HG03342 (cell line): ENCODE measurements around the gene NUP93.
"Not testable (repeated sequence)": the region's sequence is repeated elsewhere in the genome, so short reads cannot be mapped to it uniquely, and the experiment has no call there.

Experiments
- ATAC-seq: cut with Tn5 transposase; IDR thresholded peaks from one replicate; pipeline ENCODE4 v1.9.1; 2021; ENCODE audit warnings: mild to moderate bottlenecking, moderate library complexity; ENCODE audit not compliant: unreplicated experiment

Gene NUP93

GRCh38 chr16:56708525-56709442, 21.1 kb upstream of the NUP93 start:
- no peak for ATAC-seq

GRCh38 chr16:56709443-56710040, 20.4 kb upstream of the NUP93 start:
- no peak for ATAC-seq

GRCh38 chr16:56710181-56710737, 19.7 kb upstream of the NUP93 start:
- ATAC-seq: no peak

- no peak for ATAC-seq
Observed at GRCh38 chr16:56711862-56712261, 18.1 kb upstream of the NUP93 start.

- ATAC-seq: no peak
Observed at GRCh38 chr16:56713794-56714193, 16.1 kb upstream of the NUP93 start.

- ATAC-seq: no peak
Observed at GRCh38 chr16:56715126-56715525, 14.8 kb upstream of the NUP93 start.

GRCh38 chr16:56716761-56717160, 13.2 kb upstream of the NUP93 start:
- no peak for ATAC-seq

GRCh38 chr16:56717532-56717931, 12.4 kb upstream of the NUP93 start:
- not testable (repeated sequence) for ATAC-seq

GRCh38 chr16:56722200-56722842, 7.6 kb upstream of the NUP93 start:
- ATAC-seq: no peak

GRCh38 chr16:56724191-56724590, 5.7 kb upstream of the NUP93 start:
- no peak for ATAC-seq

- ATAC-seq: no peak
Observed at GRCh38 chr16:56726283-56726682, 3.6 kb upstream of the NUP93 start.

- ATAC-seq: no peak
Observed at GRCh38 chr16:56726926-56727325, 3.0 kb upstream of the NUP93 start.

- ATAC-seq: no peak
Observed at GRCh38 chr16:56728027-56728426, 1.9 kb upstream of the NUP93 start.

GRCh38 chr16:56728980-56729734, 772 bp upstream of the NUP93 start:
- no peak for ATAC-seq

GRCh38 chr16:56732366-56732765, 2.4 kb downstream of the NUP93 start:
- no peak for ATAC-seq

GRCh38 chr16:56732832-56733231, 2.9 kb downstream of the NUP93 start:
- ATAC-seq: no peak

GRCh38 chr16:56734429-56734828, 4.5 kb downstream of the NUP93 start:
- no peak for ATAC-seq

GRCh38 chr16:56736476-56736875, 6.5 kb downstream of the NUP93 start:
- ATAC-seq: no peak

GRCh38 chr16:56737539-56737938, 7.6 kb downstream of the NUP93 start:
- ATAC-seq: no peak

- ATAC-seq: no peak
Observed at GRCh38 chr16:56738221-56738620, 8.3 kb downstream of the NUP93 start.

GRCh38 chr16:56739378-56739777, 9.4 kb downstream of the NUP93 start:
- ATAC-seq: not testable (repeated sequence)
